ENCODE results near the gene RPS6KC1. TPM values are rescaled to one million over a fixed set of nuclear protein-coding genes. Genes with fewer than 3 reads are reported as not detected.

Gene RPS6KC1
- total RNA-seq, 1 experiment from 2014 or later, result 16.9 TPM

DNA sequence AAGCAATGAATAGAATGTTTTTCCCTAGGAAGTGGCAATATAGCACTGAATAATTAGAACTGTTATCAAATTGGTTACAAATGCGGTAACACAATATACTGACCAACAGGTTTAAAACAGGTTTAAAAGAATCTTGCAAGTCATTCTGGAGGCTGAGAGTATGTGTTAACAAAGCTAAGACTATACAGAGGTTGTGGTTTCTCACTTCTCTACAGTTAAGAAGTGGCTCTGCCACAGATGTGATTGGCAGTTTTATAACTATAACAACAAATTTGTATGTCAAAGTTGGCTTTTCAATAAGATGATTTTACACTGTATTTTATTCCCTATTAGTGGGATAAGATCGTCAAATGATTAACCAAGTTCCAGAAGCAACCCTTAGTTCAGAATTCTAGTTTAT lies 42.5 kb upstream of the RPS6KC1 start:
- Mint-ChIP-seq H3K9me3 (no peaks in the 10 kb centered on the region), H3K36me3 (ENCODE audit: insufficient read depth in 1 of 3, low read depth in 3 of 3) (peaks cover 18 to 71% (median 69%) of the 10 kb centered on the region in 3 experiments; a peak in 6 of 7 replicates), H3K4me1 (peaks cover 5 to 8% of the 10 kb centered on the region in 2 experiments), H3K27me3 (ENCODE audit: low read depth) (no peaks in the 10 kb centered on the region), H3K27ac (no peak overlapping the region), H3K4me3 (no peak overlapping the region)
- Histone ChIP-seq H2BK5ac (ENCODE audit: insufficient read length, low read length) (no peak overlapping the region), H3K4ac (ENCODE audit: low read depth, low read length) (no peak overlapping the region), H2BK20ac (ENCODE audit: low read depth, low read length, poor library complexity, severe bottlenecking) (no peak overlapping the region), H3K79me2 (ENCODE audit: insufficient read depth, low read length) (no peaks in the 10 kb centered on the region), H3K79me1 (ENCODE audit: insufficient read depth, low read depth, low read length, poor library complexity, severe bottlenecking) (no peaks in the 10 kb centered on the region), H4K5ac (ENCODE audit: insufficient read length, low read depth, low read length) (no peak overlapping the region), H2BK120ac (ENCODE audit: low read depth, low read length, poor library complexity, severe bottlenecking) (no peak overlapping the region), H3K14ac (ENCODE audit: insufficient read depth, low read length) (no peak overlapping the region), H2BK15ac (ENCODE audit: low read depth, low read length) (no peak overlapping the region), H3K27ac (ENCODE audit: insufficient read length, low read depth, low read length) (no peak overlapping the region), H3K18ac (ENCODE audit: insufficient read length, low read depth, low read length) (no peak overlapping the region), H3K9me3 (ENCODE audit: control insufficient read depth, low read depth, low read length) (no peaks in the 10 kb centered on the region), H3K23me2 (ENCODE audit: insufficient read length, low read depth, low read length, poor library complexity, severe bottlenecking) (no peaks in the 10 kb centered on the region), H3T11ph (ENCODE audit: low read length) (no peak overlapping the region), H3K56ac (ENCODE audit: insufficient read length, low read depth, low read length) (no peak overlapping the region), H2BK12ac (ENCODE audit: insufficient read length, low read depth, low read length) (no peak overlapping the region), H3K9ac (ENCODE audit: extremely low read depth, insufficient read length, low read length) (no peak overlapping the region), H3K4me1 (ENCODE audit: insufficient read depth, low read length) (no peaks in the 10 kb centered on the region), H3K23ac (ENCODE audit: insufficient read length, low read depth, low read length) (no peak overlapping the region), H4K91ac (ENCODE audit: insufficient read length, low read depth, low read length) (no peak overlapping the region), H4K20me1 (ENCODE audit: control insufficient read depth, insufficient read depth, insufficient read length) (no peaks in the 10 kb centered on the region), H4K8ac (replicated peaks; ENCODE audit: insufficient read length, low read depth, low read length) (no peak overlapping the region), H3K27me3 (ENCODE audit: insufficient read depth, low read length) (no peaks in the 10 kb centered on the region), H3K4me2 (ENCODE audit: insufficient read depth, insufficient read length, low read length) (no peak overlapping the region), H2AFZ (ENCODE audit: low read length) (no peak overlapping the region), H2AK5ac (ENCODE audit: insufficient read length, low read length) (no peak overlapping the region)
- WGBS (ENCODE audit: extremely low coverage, insufficient read length, low lambda C conversion rate), result no CpG with 5 or more reads among the region's 2 CpGs
- no peak for DNase-seq
- TF ChIP-seq, protein P1, sequence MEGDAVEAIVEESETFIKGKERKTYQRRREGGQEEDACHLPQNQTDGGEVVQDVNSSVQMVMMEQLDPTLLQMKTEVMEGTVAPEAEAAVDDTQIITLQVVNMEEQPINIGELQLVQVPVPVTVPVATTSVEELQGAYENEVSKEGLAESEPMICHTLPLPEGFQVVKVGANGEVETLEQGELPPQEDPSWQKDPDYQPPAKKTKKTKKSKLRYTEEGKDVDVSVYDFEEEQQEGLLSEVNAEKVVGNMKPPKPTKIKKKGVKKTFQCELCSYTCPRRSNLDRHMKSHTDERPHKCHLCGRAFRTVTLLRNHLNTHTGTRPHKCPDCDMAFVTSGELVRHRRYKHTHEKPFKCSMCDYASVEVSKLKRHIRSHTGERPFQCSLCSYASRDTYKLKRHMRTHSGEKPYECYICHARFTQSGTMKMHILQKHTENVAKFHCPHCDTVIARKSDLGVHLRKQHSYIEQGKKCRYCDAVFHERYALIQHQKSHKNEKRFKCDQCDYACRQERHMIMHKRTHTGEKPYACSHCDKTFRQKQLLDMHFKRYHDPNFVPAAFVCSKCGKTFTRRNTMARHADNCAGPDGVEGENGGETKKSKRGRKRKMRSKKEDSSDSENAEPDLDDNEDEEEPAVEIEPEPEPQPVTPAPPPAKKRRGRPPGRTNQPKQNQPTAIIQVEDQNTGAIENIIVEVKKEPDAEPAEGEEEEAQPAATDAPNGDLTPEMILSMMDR (conservative IDR thresholded peaks at IDR 0.05), result no peak

All from H9 (cell line).